Measurements from ENCODE around the gene RBMS3.
"Not testable (repeated sequence)": the region's sequence is repeated elsewhere in the genome, so short reads cannot be mapped to it uniquely, and the experiment has no call there.

RBMS3 gene

GRCh38 chr3:29338377-29338776 lies 57.5 kb downstream of the RBMS3 start:
- no peak for DNase-seq (ENCODE audit: low read depth in 3 of 3, low spot score in 1 of 3)

GRCh38 chr3:29339016-29339833 lies 58.4 kb downstream of the RBMS3 start:
- DNase-seq (ENCODE audit: low read depth in 3 of 3, low spot score in 1 of 3) = no peak

GRCh38 chr3:29344154-29344553 lies 63.3 kb downstream of the RBMS3 start:
- no peak for DNase-seq (ENCODE audit: low read depth in 3 of 3, low spot score in 1 of 3)

DNA sequence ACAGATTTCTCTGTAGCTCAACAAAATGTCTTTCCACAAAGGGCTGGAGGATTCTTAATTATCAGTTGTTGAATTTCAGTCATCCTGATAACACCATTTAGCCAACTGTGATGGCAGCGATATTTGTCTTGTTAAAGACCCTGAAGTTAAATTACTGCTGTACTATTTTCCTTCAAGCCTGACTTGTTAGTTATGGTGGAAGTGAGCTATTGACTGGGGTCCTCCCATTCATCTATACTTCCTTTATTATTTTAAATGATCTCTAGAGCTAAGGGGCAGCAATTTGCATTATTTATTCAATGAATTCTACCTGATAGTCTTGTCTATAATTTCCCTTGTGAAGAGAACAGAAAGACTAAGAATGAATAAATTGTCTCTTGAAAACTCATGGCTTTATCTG lies 64.1 kb downstream of the RBMS3 start:
- DNase-seq (ENCODE audit: low read depth in 3 of 3, low spot score in 1 of 3) = no peak

- no peak for DNase-seq (ENCODE audit: low read depth in 3 of 3, low spot score in 1 of 3)
Observed at GRCh38 chr3:29345516-29346300, 64.8 kb downstream of the RBMS3 start.

DNA sequence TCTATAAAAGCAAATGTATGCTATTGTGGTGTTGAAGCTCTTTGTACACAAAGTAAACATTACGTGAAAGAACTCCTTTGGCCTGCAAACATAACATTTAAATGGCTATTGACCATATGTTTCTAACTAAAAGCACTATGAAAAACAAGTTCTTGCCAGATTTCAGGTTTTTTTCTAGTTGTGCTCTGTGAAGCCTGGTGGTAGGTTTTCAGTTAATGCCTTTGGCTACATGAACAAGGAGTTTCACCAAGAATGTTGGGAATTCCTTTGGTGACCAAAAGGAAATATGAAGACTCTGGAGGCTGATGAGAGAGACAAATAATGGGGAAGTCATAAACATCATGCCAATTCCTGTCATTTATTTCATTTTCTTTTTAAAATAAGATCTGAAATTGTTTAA lies 66.0 kb downstream of the RBMS3 start:
- DNase-seq (ENCODE audit: low read depth in 3 of 3, low spot score in 1 of 3) = no peak

DNA sequence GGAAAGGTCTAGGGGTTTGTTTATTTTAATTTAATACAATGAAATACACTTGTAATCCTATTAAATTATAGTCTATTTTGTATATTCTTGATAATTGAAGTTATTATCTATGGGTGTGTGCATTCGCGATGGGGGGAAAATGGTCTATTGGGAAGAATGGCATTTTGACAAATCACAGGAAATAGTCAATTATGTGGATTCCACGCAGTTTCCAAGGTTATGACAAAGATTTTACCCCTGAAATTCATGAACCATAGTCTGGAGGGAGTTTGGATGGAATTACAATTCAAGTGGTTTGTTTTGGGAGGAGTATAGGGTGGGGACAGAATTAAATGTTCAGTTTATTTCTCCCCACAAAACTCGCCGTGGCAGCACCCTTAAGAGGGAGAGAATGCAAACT lies 66.5 kb downstream of the RBMS3 start:
- no peak for DNase-seq (ENCODE audit: low read depth in 3 of 3, low spot score in 1 of 3)

GRCh38 chr3:29348316-29348715 lies 67.4 kb downstream of the RBMS3 start:
- DNase-seq (ENCODE audit: low read depth in 3 of 3, low spot score in 1 of 3) = no peak

- no peak for DNase-seq (ENCODE audit: low read depth in 3 of 3, low spot score in 1 of 3)
Observed at GRCh38 chr3:29349049-29349448, 68.2 kb downstream of the RBMS3 start.

GRCh38 chr3:29353807-29354206 lies 72.9 kb downstream of the RBMS3 start:
- no peak for DNase-seq (ENCODE audit: low read depth in 3 of 3, low spot score in 1 of 3)

GRCh38 chr3:29354894-29355293 lies 74.0 kb downstream of the RBMS3 start:
- DNase-seq (ENCODE audit: low read depth in 3 of 3, low spot score in 1 of 3) = no peak

DNA sequence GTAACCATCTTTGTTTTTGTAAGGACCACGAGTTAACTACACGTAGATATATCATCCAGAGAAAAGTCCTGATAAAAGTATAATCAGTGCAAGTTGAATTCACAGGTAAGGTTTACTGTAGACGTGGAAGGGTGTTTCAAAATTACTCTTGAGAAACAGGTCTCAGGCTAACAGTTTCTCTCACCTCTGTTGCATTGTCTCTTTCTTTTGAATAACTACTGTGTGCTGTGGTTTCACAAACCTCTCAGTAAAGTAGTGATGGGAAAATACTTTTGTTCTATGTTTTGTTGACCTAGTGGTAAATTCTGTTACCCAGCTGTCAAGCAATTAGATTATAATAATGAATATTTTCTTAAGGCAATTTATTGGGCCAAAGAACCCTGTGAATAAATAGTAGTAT lies 75.2 kb downstream of the RBMS3 start:
- DNase-seq (ENCODE audit: low read depth in 3 of 3, low spot score in 1 of 3) = no peak

DNA sequence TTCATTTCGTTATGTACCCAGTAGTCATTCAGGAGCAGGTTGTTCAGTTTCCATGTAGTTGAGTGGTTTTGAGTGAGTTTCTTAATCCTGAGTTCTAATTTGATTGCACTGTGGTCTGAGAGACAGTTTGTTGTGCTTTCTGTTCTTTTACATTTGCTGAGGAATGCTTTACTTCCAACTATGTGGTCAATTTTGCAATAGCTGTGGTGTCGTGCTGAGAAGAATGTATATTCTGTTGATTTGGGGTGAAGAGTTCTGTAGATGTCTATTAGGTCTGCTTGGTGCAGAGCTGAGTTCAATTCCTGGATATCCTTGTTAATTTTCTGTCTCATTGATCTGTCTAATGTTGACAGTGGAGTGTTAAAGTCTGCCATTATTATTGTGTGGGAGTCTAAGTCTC lies 79.4 kb downstream of the RBMS3 start:
- DNase-seq (ENCODE audit: low read depth in 3 of 3, low spot score in 1 of 3) = not testable (repeated sequence)

- DNase-seq (ENCODE audit: low read depth in 3 of 3, low spot score in 1 of 3) = no peak
Observed at GRCh38 chr3:29363110-29363509, 82.2 kb downstream of the RBMS3 start.

- no peak for DNase-seq (ENCODE audit: low read depth in 3 of 3, low spot score in 1 of 3)
Observed at GRCh38 chr3:29370021-29370420, 89.2 kb downstream of the RBMS3 start.

DNA sequence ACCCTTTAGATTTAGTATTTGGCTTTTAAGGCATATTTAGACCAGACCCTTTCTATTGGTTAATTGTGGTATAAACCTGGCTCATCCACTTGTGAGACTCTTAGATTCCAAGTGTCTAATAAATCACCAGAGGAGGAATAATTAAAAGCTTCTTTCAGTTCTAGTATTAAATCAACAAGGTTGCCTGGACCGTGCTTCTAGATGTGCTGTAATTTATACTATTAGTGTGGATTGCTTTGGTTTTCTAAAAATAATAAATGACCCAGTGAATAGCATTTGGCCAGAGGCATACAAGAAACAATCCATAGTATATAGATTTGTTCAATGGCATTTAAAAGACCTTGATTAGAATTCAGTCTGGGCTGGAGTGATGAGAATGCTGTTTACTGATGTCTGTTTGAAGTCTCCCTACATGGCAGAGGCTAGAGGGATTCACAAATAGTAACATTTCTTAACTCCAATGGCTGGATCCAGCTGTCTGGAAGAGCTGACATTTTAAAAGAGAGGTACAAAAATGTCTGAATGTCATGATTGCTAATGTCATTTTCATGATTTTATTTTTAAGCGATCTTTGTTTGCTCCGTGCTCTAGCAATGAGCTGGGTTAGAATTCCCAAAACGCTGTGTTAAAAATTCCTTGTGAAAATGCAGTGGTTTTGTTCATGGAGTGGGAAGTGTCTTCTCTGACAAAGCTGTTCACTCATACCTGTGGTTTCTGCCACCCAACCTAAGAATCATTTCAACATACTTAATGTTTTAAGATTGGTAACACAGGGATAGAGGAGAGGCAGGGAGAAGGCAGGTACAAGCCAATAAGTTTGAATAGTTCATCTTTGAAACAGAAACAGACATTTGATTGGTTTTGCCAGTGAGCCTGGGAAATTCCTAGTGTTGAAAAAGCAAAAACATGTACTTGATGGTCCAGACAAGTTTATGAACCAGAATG lies 89.9 kb downstream of the RBMS3 start:
- DNase-seq (ENCODE audit: low read depth in 3 of 3, low spot score in 1 of 3) = no peak

DNA sequence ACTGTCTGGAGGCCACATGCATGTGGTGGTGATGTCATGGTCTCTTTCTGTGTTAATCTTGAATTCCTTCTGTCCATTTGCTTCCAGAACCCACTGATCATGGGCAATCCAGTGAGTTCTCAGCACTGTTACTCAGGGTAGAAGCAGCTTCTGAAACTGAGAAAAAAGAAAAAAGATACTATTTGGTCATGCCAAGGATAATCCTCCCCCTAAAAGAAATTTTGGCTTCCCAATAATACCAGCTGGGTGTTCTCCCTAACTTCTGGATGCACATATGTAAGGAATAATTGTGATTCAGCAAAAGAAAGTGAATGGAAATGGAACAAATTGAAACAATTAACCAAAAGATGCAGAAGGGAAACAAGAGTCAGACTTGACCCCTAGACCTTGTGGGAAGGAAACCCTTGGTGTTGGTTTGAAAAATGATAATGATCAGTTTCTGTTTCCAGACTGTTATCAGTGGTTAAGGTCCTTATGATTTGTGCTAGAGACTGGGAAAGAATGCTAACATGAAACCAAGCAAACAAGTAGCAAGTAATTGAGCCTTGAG lies 92.3 kb downstream of the RBMS3 start:
- DNase-seq (ENCODE audit: low read depth in 3 of 3, low spot score in 1 of 3) = no peak

GRCh38 chr3:29374226-29374625 lies 93.4 kb downstream of the RBMS3 start:
- no peak for DNase-seq (ENCODE audit: low read depth in 3 of 3, low spot score in 1 of 3)

DNA sequence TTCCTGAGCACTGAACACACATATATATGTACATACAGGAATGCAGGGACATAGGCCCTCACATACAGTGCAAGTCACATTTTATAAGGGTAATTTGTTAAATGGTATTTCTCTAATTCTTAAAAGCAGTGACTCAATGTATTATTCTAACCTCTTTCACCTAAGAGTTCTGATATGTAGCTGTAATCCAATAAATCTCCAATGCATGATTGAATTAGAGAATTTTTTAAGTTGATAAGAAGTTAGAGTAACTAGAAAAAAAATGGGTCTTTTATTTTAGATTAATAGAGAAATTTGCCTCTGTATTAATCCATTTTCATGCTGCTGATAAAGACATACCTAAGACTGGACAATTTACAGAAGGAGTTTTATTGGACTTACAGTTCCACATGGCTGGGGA lies 98.2 kb downstream of the RBMS3 start:
- DNase-seq (ENCODE audit: low read depth in 3 of 3, low spot score in 1 of 3) = no peak

- DNase-seq (ENCODE audit: low read depth in 3 of 3, low spot score in 1 of 3) = no peak
Observed at GRCh38 chr3:29381595-29381994, 100.7 kb downstream of the RBMS3 start.

DNA sequence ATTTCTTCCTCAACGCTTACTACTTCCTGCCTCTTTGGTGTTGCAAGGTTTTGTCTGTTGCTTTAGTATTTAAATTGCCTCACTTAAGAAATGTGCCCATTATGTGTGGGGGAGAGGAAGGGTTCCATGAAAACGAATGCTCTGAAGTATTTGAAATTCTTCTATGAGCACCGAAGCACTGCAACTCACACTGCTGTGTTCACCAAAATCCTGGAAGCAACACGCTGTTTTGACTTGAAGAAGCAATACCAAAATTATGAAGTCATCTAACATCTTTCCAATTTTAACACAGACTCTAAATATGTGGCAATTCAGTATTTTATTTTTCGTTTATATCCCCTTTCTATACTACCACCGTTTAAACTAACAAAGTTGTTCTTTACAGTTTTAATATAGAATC lies 101.5 kb downstream of the RBMS3 start:
- DNase-seq (ENCODE audit: low read depth in 3 of 3, low spot score in 1 of 3) = no peak
